ENCODE measurements around the gene C15orf39.

C15orf39 gene

DNA sequence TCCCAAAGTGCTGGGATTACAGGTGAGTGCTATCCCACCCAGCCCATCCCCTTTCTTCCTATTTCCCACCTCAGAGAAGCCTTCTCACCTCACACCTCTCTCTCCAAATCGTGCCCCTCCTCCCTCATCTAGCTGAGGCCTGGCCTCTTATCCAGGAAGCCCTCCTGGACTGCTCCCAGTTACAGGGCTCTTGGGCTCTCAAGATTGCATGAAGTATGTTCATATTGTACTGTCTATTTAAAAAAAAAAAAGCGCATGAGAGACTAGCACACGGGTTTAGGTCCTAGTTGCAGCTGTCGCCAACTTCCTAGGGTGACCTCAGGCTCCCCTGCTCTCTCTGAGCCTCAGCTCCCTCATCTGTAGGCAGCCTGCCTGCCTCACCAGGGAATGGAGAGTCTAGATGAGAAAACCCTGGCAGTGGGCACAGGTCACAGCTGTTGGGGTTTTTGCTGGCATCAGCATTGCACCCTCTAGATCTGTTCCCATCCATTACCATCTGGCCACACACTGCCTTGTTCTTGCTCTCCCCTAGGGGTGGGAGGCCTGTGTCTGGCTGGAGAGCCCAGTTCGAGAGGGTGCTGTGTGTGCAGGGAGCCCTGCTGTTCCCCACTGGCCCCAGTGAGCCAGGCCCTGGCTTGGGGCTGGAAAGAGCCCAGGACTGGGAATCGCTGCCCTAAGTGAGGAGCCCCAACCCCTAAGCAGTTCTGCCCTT lies 24.2 kb upstream of the C15orf39 start:
- peaks cover 20% of the 10 kb centered on the region for H3K4me1 ChIP-seq
- no peaks in the 10 kb centered on the region for H3K27me3 ChIP-seq
- no peak overlapping the region for H3K4me3 ChIP-seq (ENCODE audit: low read depth, low read length)
- H3K9me3 ChIP-seq = no peaks in the 10 kb centered on the region
- DNase-seq = no peak
- TF ChIP-seq, protein P1, sequence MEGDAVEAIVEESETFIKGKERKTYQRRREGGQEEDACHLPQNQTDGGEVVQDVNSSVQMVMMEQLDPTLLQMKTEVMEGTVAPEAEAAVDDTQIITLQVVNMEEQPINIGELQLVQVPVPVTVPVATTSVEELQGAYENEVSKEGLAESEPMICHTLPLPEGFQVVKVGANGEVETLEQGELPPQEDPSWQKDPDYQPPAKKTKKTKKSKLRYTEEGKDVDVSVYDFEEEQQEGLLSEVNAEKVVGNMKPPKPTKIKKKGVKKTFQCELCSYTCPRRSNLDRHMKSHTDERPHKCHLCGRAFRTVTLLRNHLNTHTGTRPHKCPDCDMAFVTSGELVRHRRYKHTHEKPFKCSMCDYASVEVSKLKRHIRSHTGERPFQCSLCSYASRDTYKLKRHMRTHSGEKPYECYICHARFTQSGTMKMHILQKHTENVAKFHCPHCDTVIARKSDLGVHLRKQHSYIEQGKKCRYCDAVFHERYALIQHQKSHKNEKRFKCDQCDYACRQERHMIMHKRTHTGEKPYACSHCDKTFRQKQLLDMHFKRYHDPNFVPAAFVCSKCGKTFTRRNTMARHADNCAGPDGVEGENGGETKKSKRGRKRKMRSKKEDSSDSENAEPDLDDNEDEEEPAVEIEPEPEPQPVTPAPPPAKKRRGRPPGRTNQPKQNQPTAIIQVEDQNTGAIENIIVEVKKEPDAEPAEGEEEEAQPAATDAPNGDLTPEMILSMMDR (IDR thresholded peaks at IDR 0.05; ENCODE audit: low read depth, low read length) = no peak
- no peaks in the 10 kb centered on the region for H3K36me3 ChIP-seq

DNA sequence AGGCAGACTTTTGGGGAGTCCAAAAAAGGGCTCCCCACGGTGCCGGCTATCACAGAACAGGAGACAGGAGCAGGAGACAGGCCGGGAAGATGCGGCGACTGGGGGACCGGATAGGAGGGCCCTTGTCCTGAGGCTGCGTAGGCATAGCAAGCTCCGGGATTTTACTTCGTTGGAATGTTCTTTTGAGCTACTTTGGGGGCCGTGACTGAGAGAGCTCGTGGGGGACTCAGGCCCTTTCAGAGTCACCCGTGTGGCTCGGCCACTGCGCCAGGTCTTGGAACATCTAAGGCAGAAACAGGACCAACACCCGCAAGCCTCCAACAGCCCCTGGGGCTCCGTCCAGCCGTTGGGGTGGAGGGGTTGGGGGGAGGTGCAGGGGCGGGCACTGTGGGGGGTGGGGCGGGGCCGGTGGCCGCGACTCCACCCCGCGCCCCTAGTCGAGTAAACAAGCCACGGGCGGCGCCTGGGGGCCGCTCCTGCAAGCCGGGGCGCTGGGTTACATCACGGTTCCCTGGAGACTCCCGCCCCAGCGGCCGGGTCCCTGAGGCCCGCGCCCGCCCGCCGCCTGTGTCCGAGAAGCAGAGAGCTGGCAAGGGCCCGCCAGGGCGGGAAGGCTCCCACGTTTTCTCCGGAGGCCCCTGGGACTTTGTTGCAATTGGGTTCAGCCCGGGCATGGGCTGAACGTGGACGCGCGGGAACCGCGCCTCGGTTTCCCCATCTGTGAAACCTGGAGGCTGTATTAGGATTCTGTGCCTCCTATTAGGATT lies 23.3 kb upstream of the C15orf39 start:
- TF ChIP-seq, protein P1 (IDR thresholded peaks at IDR 0.05; ENCODE audit: low read depth, low read length) = no peak
- Histone ChIP-seq H3K9me3 (no peaks in the 10 kb centered on the region), H3K4me1 (peaks cover 20% of the 10 kb centered on the region), H3K27me3 (no peaks in the 10 kb centered on the region), H3K36me3 (no peaks in the 10 kb centered on the region), H3K4me3 (ENCODE audit: low read depth, low read length) (peak overlapping the region; percentile 49)
- peak; percentile 63 for DNase-seq

DNA sequence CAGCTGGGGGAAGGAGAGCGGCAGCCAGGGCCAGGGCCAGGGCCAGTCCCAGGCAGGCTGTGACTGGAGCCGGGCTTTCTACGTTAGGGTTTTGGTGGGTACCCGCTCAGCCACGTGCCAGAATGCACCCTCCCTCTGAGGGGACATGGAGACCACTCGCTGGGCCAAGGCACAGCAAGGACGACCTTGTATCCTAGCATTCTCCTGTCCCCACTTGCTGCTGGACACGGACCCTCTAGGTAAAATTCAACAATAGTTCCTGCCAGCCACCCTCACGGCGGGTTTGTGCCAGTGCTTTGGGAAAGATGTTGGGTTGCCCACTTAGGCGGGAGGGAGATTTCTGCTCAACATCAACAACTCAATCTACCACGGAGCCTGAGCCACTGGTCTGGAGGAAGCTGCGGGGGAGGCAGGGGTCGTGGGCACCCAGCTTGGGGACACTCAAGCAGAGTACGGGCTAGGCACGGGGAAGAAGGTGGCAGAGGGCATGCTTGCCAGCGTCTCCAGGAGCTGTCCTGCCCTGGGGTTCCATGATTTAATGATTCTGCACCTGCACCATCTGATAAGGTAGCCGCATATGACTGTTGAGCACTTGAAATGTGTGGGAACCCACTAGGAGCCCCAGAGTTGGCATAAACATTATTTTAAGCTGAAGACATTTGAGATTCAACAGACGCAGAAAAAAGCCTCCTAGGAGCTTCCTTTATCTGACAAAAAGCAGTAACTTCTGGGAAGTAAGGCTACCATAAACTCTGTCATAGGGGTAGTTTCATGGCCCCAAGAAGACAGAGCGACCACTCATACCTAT lies 22.5 kb upstream of the C15orf39 start:
- no peaks in the 10 kb centered on the region for H3K36me3 ChIP-seq
- H3K27me3 ChIP-seq = no peaks in the 10 kb centered on the region
- TF ChIP-seq, protein P1 (IDR thresholded peaks at IDR 0.05; ENCODE audit: low read depth, low read length) = no peak
- peaks cover 20% of the 10 kb centered on the region for H3K4me1 ChIP-seq
- DNase-seq = no peak
- H3K9me3 ChIP-seq = no peaks in the 10 kb centered on the region
- H3K4me3 ChIP-seq (ENCODE audit: low read depth, low read length) = peak overlapping the region; percentile 49

DNA sequence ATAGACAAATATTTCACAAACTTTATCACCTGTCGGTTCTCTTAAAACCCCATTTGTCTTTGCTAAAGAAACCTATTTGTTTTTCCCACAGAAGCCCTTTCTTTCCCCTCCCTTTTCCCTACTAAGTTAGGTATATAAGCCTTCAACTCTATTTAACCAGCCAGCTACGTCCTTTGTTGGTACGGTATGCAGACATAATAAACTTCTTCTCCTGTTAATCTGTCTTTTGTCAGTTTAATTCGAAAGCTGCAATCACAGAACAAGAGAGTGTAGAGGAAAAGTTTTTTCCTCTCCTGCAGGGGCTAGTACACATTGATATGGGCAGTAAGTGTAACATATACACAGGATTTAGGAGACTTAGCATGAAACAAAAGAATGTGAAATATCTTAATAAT lies 21.9 kb upstream of the C15orf39 start:
- peaks cover 20% of the 10 kb centered on the region for H3K4me1 ChIP-seq
- H3K27me3 ChIP-seq = no peaks in the 10 kb centered on the region
- no peak for DNase-seq
- H3K4me3 ChIP-seq (ENCODE audit: low read depth, low read length) = no peak overlapping the region
- H3K9me3 ChIP-seq = no peaks in the 10 kb centered on the region
- TF ChIP-seq, protein P1 (IDR thresholded peaks at IDR 0.05; ENCODE audit: low read depth, low read length) = no peak
- H3K36me3 ChIP-seq = no peaks in the 10 kb centered on the region

DNA sequence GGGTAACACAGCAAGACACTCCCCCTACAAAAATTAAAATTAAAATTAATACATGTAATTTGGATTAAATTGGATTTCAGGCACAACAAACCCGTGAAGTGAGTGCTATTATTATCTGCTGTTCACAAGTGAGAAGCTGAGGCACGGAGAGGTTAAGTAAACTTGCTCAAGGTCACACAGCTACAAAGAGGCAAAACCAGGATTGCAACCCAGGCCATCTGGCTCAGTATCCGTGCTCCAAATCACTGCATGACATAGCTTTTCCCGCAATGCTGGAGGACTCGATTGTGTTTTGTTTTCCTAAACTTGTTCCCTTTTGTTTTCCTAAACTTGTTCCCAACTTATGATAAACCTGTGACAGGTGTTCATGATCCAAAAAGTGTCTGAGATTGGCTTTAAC lies 19.9 kb upstream of the C15orf39 start:
- H3K4me1 ChIP-seq = peaks cover 20% of the 10 kb centered on the region

More for the DNA sequence above, 19.9 kb upstream of the C15orf39 start:
- no peak for DNase-seq
- Histone ChIP-seq H3K36me3 (no peaks in the 10 kb centered on the region), H3K27me3 (no peaks in the 10 kb centered on the region), H3K4me3 (ENCODE audit: low read depth, low read length) (no peak overlapping the region), H3K9me3 (no peaks in the 10 kb centered on the region)
- TF ChIP-seq, protein P1 (IDR thresholded peaks at IDR 0.05; ENCODE audit: low read depth, low read length) = no peak
